ES-I3 (cell line): ENCODE results near the gene WDR38.

Experiments
- H3K36me3 ChIP-seq: 2 replicates; pipeline ENCODE4 v1.6.1; 2013; ENCODE audit warnings: mild to moderate bottlenecking, low read length, control low read depth, moderate library complexity; ENCODE audit not compliant: insufficient read depth
- H3K4me1 ChIP-seq: 2 replicates; pipeline ENCODE4 v1.6.1; 2013; ENCODE audit warnings: mild to moderate bottlenecking, control low read depth, low read length; ENCODE audit not compliant: insufficient read depth
- H3K9ac ChIP-seq: 2 replicates; pipeline ENCODE4 v1.6.1; 2013; ENCODE audit warnings: low read depth, mild to moderate bottlenecking, low read length, moderate library complexity
- H3K9me3 ChIP-seq: 2 replicates; pipeline ENCODE4 v1.6.1; 2013; ENCODE audit warnings: mild to moderate bottlenecking, low read length, moderate library complexity; ENCODE audit not compliant: control insufficient read depth, insufficient read depth

The WDR38 gene

GRCh38 chr9:124894035-124894740 is 40.9 kb downstream of the WDR38 start:
- Histone ChIP-seq H3K4me1 (no peaks in the 10 kb centered on the region), H3K9ac (no peak overlapping the region), H3K36me3 (peaks cover 5% of the 10 kb centered on the region; the same call in 1 of the 2 replicates), H3K9me3 (no peaks in the 10 kb centered on the region)

GRCh38 chr9:124894741-124895170 is 41.5 kb downstream of the WDR38 start:
- no peaks in the 10 kb centered on the region for H3K9me3 ChIP-seq
- H3K9ac ChIP-seq, result no peak overlapping the region
- peaks cover 5% of the 10 kb centered on the region; the same call in 1 of the 2 replicates for H3K36me3 ChIP-seq
- H3K4me1 ChIP-seq, result no peaks in the 10 kb centered on the region

- Histone ChIP-seq H3K9me3 (no peaks in the 10 kb centered on the region), H3K36me3 (no peaks in the 10 kb centered on the region), H3K4me1 (no peaks in the 10 kb centered on the region), H3K9ac (no peak overlapping the region)
Observed at GRCh38 chr9:124897570-124898460, 44.6 kb downstream of the WDR38 start.

- H3K9me3 ChIP-seq, result no peaks in the 10 kb centered on the region
- no peaks in the 10 kb centered on the region for H3K4me1 ChIP-seq
- H3K36me3 ChIP-seq, result no peaks in the 10 kb centered on the region
- H3K9ac ChIP-seq, result no peak overlapping the region
Observed at GRCh38 chr9:124899845-124900244, 46.6 kb downstream of the WDR38 start.

- Histone ChIP-seq H3K36me3 (no peaks in the 10 kb centered on the region), H3K9ac (no peak overlapping the region), H3K4me1 (no peaks in the 10 kb centered on the region), H3K9me3 (no peaks in the 10 kb centered on the region)
Observed at GRCh38 chr9:124906966-124907365, 53.7 kb downstream of the WDR38 start.
